Endothelial cell of umbilical vein (primary cell): ENCODE data around the gene UBL7.

Source experiments
- CTCF ChIP-seq, 2 donors: IDR thresholded peaks; 1 replicate in 1 of 2; 2 replicates in 1 of 2; pipeline ENCODE4 v1.5.1; 2011; ENCODE audit warnings: low read length in 2 of 2, mild to moderate bottlenecking in 2 of 2, moderate library complexity in 2 of 2, control low read depth in 1 of 2, inconsistent platforms in 1 of 2, low read depth in 1 of 2; ENCODE audit not compliant: insufficient read depth in 1 of 2; ENCODE audit errors: extremely low read depth in 1 of 2
- EZH2 ChIP-seq: IDR thresholded peaks from 2 replicates; pipeline ENCODE4 v1.6.1; 2012; ENCODE audit warnings: borderline replicate concordance, low read depth, mild to moderate bottlenecking, moderate library complexity, low read length, inconsistent platforms; ENCODE audit not compliant: severe bottlenecking
- MAX ChIP-seq: IDR thresholded peaks from 2 replicates; pipeline ENCODE4 v1.6.1; 2011; ENCODE audit not compliant: insufficient read depth, insufficient read length
- POLR2A ChIP-seq: IDR thresholded peaks from 2 replicates; pipeline ENCODE4 v1.6.1; 2012; ENCODE audit warnings: low read depth, mild to moderate bottlenecking, control low read depth, low read length
- POLR2AphosphoS5 ChIP-seq: IDR thresholded peaks from 2 replicates; pipeline ENCODE4 v1.6.1; 2012; ENCODE audit warnings: low read depth, mild to moderate bottlenecking, control low read depth, low read length, moderate library complexity; ENCODE audit not compliant: insufficient read depth

GRCh38 chr15:74418575-74419338 lies 42.2 kb downstream of the UBL7 start:
- TF ChIP-seq CTCF (IDR thresholded peaks at IDR 0.05; ENCODE audit: extremely low read depth in 1 of 2, insufficient read depth in 1 of 2, low read depth in 1 of 2, low read length in 2 of 2) (no peak), POLR2A (no peak), POLR2AphosphoS5 (no peak), EZH2 (no peak), MAX (no peak)
